HG03280 (cell line): Measurements from ENCODE around the gene RCL1.
"Not testable (repeated sequence)": the region's sequence is repeated elsewhere in the genome, so short reads cannot be mapped to it uniquely, and the experiment has no call there.

Experiments
- ATAC-seq: cut with Tn5 transposase; IDR thresholded peaks from one replicate; pipeline ENCODE4 v1.9.1; 2021; ENCODE audit warnings: mild to moderate bottlenecking, moderate library complexity; ENCODE audit not compliant: unreplicated experiment

The RCL1 gene, protein sequence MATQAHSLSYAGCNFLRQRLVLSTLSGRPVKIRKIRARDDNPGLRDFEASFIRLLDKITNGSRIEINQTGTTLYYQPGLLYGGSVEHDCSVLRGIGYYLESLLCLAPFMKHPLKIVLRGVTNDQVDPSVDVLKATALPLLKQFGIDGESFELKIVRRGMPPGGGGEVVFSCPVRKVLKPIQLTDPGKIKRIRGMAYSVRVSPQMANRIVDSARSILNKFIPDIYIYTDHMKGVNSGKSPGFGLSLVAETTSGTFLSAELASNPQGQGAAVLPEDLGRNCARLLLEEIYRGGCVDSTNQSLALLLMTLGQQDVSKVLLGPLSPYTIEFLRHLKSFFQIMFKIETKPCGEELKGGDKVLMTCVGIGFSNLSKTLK

DNA sequence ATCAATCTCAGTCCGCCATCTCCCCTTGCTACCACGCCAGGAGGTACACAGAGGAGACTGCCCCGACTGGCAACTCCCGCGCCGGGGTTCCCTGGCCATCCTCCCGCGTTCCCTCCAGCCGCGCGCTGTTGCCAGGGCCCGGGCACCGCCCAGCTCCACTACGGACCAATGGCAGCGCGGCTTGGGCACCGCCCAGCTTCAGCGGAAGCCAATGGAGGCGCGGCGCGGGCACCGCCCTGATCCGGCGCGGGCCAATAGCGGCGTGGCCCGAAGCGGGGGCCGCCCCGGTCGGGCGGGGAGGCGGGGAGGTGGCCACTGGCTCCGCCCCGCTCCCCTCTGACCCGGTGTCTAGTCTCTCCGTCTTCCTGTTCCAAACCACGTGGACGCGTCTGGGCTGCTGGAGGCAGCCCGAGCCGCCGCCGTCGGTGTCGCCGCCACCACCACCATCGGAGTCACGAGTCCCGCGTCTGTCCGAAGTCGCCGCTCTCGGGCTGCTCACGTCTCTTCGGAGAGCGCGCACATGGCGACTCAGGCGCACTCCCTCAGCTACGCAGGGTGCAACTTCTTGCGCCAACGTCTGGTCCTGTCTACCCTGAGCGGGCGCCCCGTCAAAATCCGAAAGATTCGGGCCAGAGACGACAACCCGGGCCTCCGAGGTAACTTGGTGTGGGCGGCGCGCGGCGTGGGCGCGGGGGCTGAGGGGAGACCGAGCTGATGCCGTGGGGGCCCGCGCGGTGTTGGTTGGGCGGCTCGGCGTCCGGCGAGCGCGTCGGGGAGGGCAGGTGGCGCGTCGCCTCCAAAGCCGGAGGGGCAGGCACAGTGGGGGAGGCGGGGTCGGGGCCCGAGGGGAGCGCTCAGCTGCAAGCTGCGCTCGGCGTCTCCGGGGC lies at the start of gene RCL1:
TSS of gene RCL1 (plus strand) at position 373 of the 887 bp plus-strand sequence. CDS start at position 521, 148 bp downstream.
- ATAC-seq: peak; percentile 94

GRCh38 chr9:4743131-4743875 lies 49.4 kb upstream of the RCL1 start:
- ATAC-seq: no peak

GRCh38 chr9:4746278-4747030 lies 46.3 kb upstream of the RCL1 start:
- no peak for ATAC-seq

GRCh38 chr9:4748612-4749011 lies 44.1 kb upstream of the RCL1 start:
- no peak for ATAC-seq

GRCh38 chr9:4750023-4750673 lies 42.6 kb upstream of the RCL1 start:
- no peak for ATAC-seq

GRCh38 chr9:4754530-4754929 lies 38.2 kb upstream of the RCL1 start:
- ATAC-seq: not testable (repeated sequence)

DNA sequence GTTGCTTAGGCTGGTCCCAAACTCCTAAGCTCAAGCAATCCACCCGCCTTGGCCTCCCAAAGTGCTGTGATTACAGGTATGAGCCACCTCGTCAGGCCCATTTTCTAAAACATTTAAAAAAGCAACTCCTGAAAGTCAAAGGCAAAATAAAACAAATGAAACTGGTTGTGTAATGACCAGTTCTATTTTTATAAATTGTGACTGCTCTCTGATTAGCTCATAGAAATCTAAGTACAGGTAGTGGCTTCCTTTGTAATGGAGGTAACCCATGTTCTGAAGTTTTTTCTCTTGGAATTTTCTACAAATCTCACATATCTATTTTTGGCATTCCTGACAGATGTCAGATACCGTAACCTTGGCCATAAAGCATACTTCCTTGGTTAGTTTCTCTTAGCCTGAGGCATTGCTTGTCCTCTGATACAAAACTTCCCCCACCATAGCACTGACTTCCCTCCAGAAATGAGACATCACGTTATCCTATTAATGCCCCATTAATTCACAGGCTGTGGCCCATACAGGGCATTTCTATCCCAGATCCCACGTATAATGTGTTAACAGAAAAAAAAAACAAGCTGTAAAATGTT lies 37.6 kb upstream of the RCL1 start:
- no peak for ATAC-seq

DNA sequence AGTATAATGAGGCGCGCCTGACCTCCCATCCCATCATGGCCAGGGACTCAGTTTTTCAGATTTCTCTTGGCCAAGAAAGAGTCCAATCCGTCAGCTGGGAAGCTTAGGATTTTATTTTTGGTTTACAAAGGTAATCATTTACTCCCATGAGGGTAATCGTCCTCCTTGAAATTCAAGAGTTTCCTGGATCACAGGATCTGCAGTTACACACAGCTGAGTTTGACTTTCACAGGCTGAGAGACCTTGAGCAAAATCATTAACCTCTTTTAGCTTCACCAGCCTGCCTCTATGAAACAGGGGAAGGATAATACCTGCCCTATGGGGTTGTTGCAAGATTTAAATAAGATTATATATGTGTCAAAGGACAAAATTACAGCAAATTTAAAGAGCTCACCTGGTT lies 36.3 kb upstream of the RCL1 start:
- ATAC-seq: no peak

GRCh38 chr9:4760122-4760521 lies 32.6 kb upstream of the RCL1 start:
- ATAC-seq: no peak

- ATAC-seq: peak; percentile 76
These were observed 30.4 kb upstream of the RCL1 start for GRCh38 chr9:4762108-4762885.

- ATAC-seq: no peak
These were observed 29.7 kb upstream of the RCL1 start for GRCh38 chr9:4762886-4763541.

DNA sequence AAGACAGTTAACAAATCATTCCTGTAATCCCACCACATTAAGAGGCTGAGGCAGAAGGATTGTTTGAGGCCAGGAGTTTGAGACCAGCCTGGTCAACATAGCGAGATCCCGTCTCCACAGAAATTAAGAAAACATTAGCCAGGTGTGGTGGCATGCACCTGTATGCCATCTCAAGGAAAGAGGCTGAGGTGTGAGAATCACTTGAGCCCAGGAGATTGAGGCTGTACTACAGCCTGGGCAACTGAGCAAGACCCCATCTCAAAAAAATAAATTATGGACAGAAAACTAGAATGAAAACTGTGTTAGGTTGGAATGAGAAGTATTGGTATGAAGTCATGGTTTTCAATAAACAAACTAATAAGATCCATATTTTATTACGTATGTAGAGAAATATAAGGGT lies 28.7 kb upstream of the RCL1 start:
- ATAC-seq: no peak

DNA sequence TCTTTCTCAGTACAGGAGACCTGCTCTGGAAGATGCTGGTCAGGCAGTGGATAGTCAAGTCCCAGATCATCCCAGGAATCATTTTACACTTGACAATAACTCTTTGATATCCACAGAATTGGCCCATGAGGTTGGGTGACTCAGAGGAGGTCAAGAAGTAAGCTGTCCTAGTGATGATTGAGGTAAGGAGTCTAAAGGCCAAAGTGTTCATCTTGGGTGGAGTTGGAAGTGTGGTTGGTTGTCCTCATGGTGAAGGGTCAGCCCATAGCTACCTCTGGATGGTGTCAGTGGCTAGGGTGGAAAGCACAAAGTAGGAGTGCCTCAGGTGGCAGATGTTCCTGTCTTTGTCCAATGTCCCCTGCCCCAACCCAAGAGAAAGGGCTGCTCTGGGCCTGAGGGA lies 24.1 kb upstream of the RCL1 start:
- no peak for ATAC-seq

DNA sequence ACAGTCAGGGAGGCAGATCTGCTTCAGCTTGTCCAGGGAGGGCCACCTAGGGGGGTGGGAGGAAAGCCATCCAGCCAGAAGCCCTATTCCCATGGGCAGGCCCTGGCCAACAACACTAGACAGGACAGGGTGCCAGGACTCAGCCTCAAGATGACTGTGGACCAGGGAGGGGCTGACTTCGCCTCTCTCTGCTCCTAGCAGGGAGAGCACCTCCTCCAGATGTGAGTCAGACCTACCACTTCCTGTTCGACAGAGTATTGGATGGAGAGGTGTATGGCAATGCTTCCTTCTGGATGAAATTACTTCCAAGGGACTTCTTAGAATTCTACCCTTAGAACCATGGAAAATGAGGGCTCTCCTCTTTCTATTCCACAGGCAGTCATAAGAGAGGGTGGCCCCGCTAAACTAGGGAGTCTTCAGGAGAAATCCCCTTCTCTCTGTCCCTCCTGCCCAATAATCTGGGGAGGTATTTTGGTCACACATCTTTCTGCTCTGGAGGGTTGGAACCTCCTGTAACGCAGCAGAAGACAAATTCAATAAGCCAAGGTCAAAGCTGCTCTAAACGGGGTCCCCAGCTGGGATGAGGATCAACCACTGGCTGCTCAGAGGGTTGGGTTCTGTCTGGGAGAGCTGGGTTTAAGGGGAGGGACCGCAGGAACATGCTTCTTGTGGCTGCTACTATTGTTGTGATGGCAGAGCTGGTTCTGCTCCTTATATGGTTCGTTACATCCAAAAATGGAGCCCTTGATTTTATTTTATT lies 23.2 kb upstream of the RCL1 start:
- no peak for ATAC-seq

- ATAC-seq: no peak
These were observed 21.0 kb upstream of the RCL1 start for GRCh38 chr9:4771788-4772187.

DNA sequence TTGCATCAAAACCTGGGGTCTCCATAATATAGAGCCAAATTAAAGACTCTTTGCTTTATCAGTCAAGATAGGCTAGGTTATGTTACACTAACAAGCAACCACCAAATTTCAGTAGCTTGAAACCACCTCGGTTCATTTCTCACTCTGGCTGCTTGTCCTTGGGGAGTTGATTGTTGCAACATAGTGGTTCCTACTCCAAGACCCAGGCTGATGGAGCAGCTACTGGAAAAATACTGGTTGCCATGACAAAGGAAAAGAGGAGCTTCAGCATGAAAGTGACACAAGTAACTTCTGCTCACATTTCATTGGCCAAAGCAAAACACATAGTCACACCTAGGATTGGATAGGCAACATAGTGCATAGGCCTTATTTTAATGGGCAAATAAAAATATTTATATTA lies 18.5 kb upstream of the RCL1 start:
- no peak for ATAC-seq

DNA sequence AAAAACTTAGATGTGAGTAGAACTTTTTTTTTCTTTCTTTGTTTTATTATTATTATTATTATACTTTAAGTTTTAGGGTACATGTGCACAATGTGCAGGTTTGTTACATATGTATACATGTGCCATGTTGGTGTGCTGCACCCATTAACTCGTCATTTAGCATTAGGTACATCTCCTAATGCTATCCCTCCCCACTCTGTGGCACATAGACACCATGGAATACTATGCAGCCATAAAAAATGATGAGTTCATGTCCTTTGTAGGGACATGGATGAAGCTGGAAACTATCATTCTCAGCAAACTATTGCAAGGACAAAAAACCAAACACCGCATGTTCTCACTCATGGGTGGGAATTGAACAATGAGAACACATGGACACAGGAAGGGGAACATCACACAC lies 17.8 kb upstream of the RCL1 start:
- not testable (repeated sequence) for ATAC-seq

GRCh38 chr9:4780651-4781050 lies 12.1 kb upstream of the RCL1 start:
- ATAC-seq: no peak
